Ishikawa (cell line): ENCODE results near the gene LCT.

Source experiments
- CEBPB ChIP-seq: IDR thresholded peaks from 2 replicates; pipeline ENCODE4 v1.6.1; 2012
- CREB1 ChIP-seq: IDR thresholded peaks from 2 replicates; pipeline ENCODE4 v1.6.1; 2012; ENCODE audit warnings: low read depth
- EGR1 ChIP-seq: IDR thresholded peaks from 2 replicates; pipeline ENCODE4 v1.6.1; 2012
- EP300 ChIP-seq: IDR thresholded peaks from 2 replicates; pipeline ENCODE4 v1.6.1; 2012; ENCODE audit warnings: borderline replicate concordance
- FOXM1 ChIP-seq: IDR thresholded peaks from 2 replicates; pipeline ENCODE4 v1.6.1; 2012; ENCODE audit warnings: low read depth, borderline replicate concordance
- MAX ChIP-seq: IDR thresholded peaks from 2 replicates; pipeline ENCODE4 v1.6.1; 2012
- NFIC ChIP-seq: IDR thresholded peaks from 2 replicates; pipeline ENCODE4 v1.6.1; 2012
- RAD21 ChIP-seq: IDR thresholded peaks from 2 replicates; pipeline ENCODE4 v1.6.1; 2012; ENCODE audit warnings: low read depth
- REST ChIP-seq: IDR thresholded peaks from 2 replicates; pipeline ENCODE4 v1.6.1; 2012; ENCODE audit warnings: low read depth, mild to moderate bottlenecking
- TAF1 ChIP-seq: IDR thresholded peaks from 2 replicates; pipeline ENCODE4 v1.6.1; 2012; ENCODE audit warnings: low read depth, mild to moderate bottlenecking
- TCF12 ChIP-seq: IDR thresholded peaks from 2 replicates; pipeline ENCODE4 v1.6.1; 2012; ENCODE audit warnings: low read depth
- TEAD4 ChIP-seq: IDR thresholded peaks from 2 replicates; pipeline ENCODE4 v1.6.1; 2012
- USF1 ChIP-seq: IDR thresholded peaks from 2 replicates; pipeline ENCODE4 v1.6.1; 2012
- YY1 ChIP-seq: IDR thresholded peaks from 2 replicates; pipeline ENCODE4 v1.6.1; 2012; ENCODE audit warnings: low read depth
- ZBTB7A ChIP-seq: IDR thresholded peaks from 2 replicates; pipeline ENCODE4 v1.6.1; 2012; ENCODE audit warnings: low read depth

Gene LCT

GRCh38 chr2:135775420-135775819, 61.6 kb downstream of the LCT start:
- TF ChIP-seq FOXM1: no peak
- no peak for TF ChIP-seq RAD21
- TF ChIP-seq CREB1: no peak
- no peak for TF ChIP-seq REST
- no peak for TF ChIP-seq EGR1
- TF ChIP-seq CEBPB: no peak
- TF ChIP-seq TCF12: no peak
- no peak for TF ChIP-seq ZBTB7A
- no peak for TF ChIP-seq NFIC
- no peak for TF ChIP-seq TEAD4

- TF ChIP-seq ZBTB7A (no peak), CREB1 (no peak), NFIC (no peak), TAF1 (no peak), CEBPB (no peak), RAD21 (no peak), EGR1 (no peak), TCF12 (no peak), MAX (no peak)
These were observed 63.1 kb downstream of the LCT start for GRCh38 chr2:135773917-135774316.

- no peak for TF ChIP-seq TCF12
- TF ChIP-seq CREB1: no peak
- TF ChIP-seq CEBPB: no peak
- no peak for TF ChIP-seq TAF1
- no peak for TF ChIP-seq YY1
- TF ChIP-seq EGR1: no peak
- TF ChIP-seq ZBTB7A: no peak
- no peak for TF ChIP-seq EP300
- TF ChIP-seq NFIC: no peak
- TF ChIP-seq MAX: no peak
- no peak for TF ChIP-seq TEAD4
- no peak for TF ChIP-seq USF1
- TF ChIP-seq REST: no peak
- no peak for TF ChIP-seq RAD21
- no peak for TF ChIP-seq FOXM1
These were observed 63.7 kb downstream of the LCT start for GRCh38 chr2:135773319-135773718.

GRCh38 chr2:135768863-135769262, 68.1 kb downstream of the LCT start:
- TF ChIP-seq USF1 (no peak), EGR1 (no peak), ZBTB7A (no peak), CREB1 (no peak), TEAD4 (no peak)

GRCh38 chr2:135762530-135762929, 74.5 kb downstream of the LCT start:
- TF ChIP-seq RAD21: no peak
- TF ChIP-seq REST: no peak
